Mesodermal cell (in vitro differentiated cells): ENCODE results near the gene LIG1.
"Not testable (repeated sequence)": the region's sequence is repeated elsewhere in the genome, so short reads cannot be mapped to it uniquely, and the experiment has no call there.

Experiments
- H3K27ac ChIP-seq: 2 replicates; pipeline ENCODE4 v1.7.0; 2013; ENCODE audit warnings: mild to moderate bottlenecking, low read depth, low read length, moderate library complexity; ENCODE audit not compliant: severe bottlenecking
- H3K36me3 ChIP-seq: 2 replicates; pipeline ENCODE4 v1.7.1; 2013; ENCODE audit warnings: mild to moderate bottlenecking, low read length, moderate library complexity; ENCODE audit not compliant: control insufficient read depth, insufficient read depth
- H3K4me1 ChIP-seq: one replicate; pipeline ENCODE4 v1.7.1; 2013; ENCODE audit warnings: mild to moderate bottlenecking, low read length; ENCODE audit not compliant: insufficient read depth, control insufficient read depth, poor library complexity, severe bottlenecking
- H3K4me3 ChIP-seq: 2 replicates; pipeline ENCODE4 v1.7.0; 2013; ENCODE audit warnings: low read length, control low read depth, mild to moderate bottlenecking; ENCODE audit not compliant: insufficient read depth, poor library complexity, severe bottlenecking; ENCODE audit errors: extremely low read depth
- H3K9me3 ChIP-seq: 2 replicates; pipeline ENCODE4 v1.7.1; 2013; ENCODE audit warnings: mild to moderate bottlenecking, low read length, moderate library complexity; ENCODE audit not compliant: control insufficient read depth
- WGBS, 2 experiments: methylation state at CpG; one replicate each; pipeline ENCODE4 v1.1.5; 2013; ENCODE audit warnings: missing lambda C conversion rate in 2 of 2; ENCODE audit not compliant: insufficient coverage in 2 of 2; 5-methylcytosine and 5-hydroxymethylcytosine counted together

The LIG1 gene

DNA sequence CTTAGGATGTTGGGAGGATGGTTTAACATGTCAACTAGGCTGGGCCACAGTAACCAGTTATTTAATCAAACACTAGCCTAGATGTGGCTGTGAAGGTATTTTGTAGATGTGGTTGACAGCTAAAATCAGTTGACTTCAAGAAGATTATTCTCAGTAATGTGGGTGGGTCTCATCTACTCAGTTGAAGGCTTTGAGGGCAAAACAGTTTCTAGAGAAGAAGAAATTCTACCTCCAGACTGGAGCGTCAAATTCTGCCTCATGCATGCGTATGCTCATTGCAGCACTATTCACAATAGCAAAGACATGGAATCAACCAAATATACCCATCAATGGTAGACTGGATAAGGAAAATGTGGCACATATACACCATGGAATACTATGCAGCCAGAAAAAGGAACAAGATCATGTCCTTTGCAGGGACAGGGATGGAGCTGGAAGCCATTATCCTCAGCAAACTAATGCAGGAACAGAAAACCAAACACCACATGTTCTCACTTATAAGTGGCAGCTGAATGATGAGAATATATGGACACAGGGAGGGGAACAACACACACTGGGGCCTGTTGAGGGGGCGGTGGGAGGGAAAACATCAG lies 99.9 kb downstream of the LIG1 start:
- not testable (repeated sequence) for H3K4me1 ChIP-seq, H3K36me3 ChIP-seq, H3K4me3 ChIP-seq, H3K27ac ChIP-seq, H3K9me3 ChIP-seq
- WGBS, 2 experiments: 63 to 100% methylated on average over 1 to 2 of the region's 3 CpGs

DNA sequence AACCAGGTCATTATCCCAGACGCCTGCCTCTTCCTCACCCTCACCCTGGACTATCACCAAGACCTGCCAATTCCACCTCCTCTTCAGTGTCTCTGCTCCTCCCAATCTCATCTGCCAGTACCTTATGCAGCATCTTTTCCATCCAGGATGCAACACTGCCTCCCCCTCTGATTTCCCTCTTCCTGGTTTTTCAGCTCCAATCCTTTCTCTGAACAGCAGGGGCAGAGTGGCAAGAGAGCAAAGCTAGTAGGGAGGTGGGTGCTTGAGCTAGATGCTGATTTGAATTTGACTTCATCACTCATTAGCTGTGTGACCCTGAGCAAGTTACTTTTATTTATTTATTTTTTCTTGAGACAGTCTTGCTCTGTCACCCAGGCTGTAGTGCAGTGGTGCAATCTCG lies 100.7 kb downstream of the LIG1 start:
- no peak overlapping the region for H3K4me3 ChIP-seq
- 76 to 86% methylated on average over 2 of the region's 2 CpGs for WGBS, 2 experiments
- no peaks in the 10 kb centered on the region for H3K36me3 ChIP-seq
- no peaks in the 10 kb centered on the region for H3K9me3 ChIP-seq
- H3K4me1 ChIP-seq: no peaks in the 10 kb centered on the region
- H3K27ac ChIP-seq: no peak overlapping the region
